Activated CD4-positive, alpha-beta memory T cell treated with anti-CD3 and anti-CD28 coated beads for 36 hours (primary cell): ENCODE results near the gene PGM5. TPM values are rescaled to one million over a fixed set of nuclear protein-coding genes. Genes with fewer than 3 reads are reported as not detected.
"Not testable (repeated sequence)": the region's sequence is repeated elsewhere in the genome, so short reads cannot be mapped to it uniquely, and the experiment has no call there.

Source experiments
- CTCF ChIA-PET: fragments of 350-600 bp; sonication (Branson Sonifier 250); formaldehyde crosslinking; loops from one replicate; lab custom pipeline; 2021; ENCODE audit warnings: antibody characterized with exemption, inconsistent platforms; lab: Charles Lee
- POLR2A ChIA-PET: fragments of 350-600 bp; sonication (Branson Sonifier 250); formaldehyde crosslinking; loops from one replicate; lab custom pipeline; 2021; ENCODE audit warnings: antibody characterized with exemption; lab: Charles Lee
- DNase-seq: peaks from one replicate; pipeline ENCODE4 v3.0.0-alpha.2; 2020
- H3K27ac Mint-ChIP-seq: one replicate; pipeline ENCODE4 v1.8.0; 2021; ENCODE audit warnings: mixed read lengths
- H3K27me3 Mint-ChIP-seq: one replicate; pipeline ENCODE4 v1.8.0; 2021; ENCODE audit warnings: mixed read lengths
- H3K36me3 Mint-ChIP-seq: one replicate; pipeline ENCODE4 v1.8.0; 2021; ENCODE audit warnings: mixed read lengths
- H3K4me1 Mint-ChIP-seq: one replicate; pipeline ENCODE4 v1.8.0; 2021; ENCODE audit warnings: low read depth, mixed read lengths
- H3K4me3 Mint-ChIP-seq: one replicate; pipeline ENCODE4 v1.8.0; 2021; ENCODE audit warnings: mild to moderate bottlenecking, mixed read lengths
- H3K9me3 Mint-ChIP-seq: one replicate; pipeline ENCODE4 v1.8.0; 2021; ENCODE audit warnings: mixed read lengths
- intact Hi-C: fragments of 100-400 bp; cut with micrococcal nuclease; formaldehyde crosslinking; loops from one replicate; pipeline ENCODE4 v1.15.1; 2023
- total RNA-seq, 2 experiments: library from RNA; stranded (reverse); gene quantifications; one replicate each; pipeline ENCODE4 v1.2.3, GENCODE V29; 2021

The PGM5 gene
- total RNA-seq, 2 experiments from 2014 or later: not detected

DNA sequence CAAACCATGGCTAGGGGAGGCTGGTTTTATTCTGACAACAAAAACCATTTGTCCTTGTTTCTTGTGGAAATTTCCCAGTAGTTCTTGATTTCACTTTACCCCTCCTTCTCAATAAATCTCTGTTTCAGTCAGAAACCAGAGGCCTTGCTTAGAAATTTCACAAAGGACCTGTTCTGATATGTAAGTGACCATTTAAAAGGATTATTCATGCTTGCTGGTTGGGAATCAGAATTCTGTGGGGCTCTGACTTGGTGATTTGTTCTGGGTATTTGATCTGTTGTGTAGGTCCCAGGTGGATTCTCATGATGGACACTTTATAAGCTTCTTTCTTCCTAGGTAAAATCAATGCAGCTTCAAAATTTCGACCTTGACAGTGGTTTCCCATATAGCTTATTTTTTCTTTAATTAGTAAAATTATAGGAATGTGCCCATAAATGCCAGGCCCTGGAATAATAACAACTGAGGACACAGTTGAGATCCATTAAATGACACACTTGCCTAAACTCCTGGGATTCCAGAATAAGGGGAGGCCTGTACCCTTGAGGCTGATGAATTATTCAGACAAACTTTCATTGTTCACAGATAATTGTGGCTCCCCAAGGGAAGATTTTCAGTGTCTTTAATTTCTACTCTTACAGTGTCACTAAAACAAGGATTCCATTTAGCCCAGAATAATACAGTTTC, 40.1 kb downstream of the PGM5 start:
- H3K27me3 Mint-ChIP-seq, DNase-seq, H3K36me3 Mint-ChIP-seq, H3K9me3 Mint-ChIP-seq, intact Hi-C loops, H3K4me1 Mint-ChIP-seq, POLR2A ChIA-PET, CTCF ChIA-PET, H3K4me3 Mint-ChIP-seq, H3K27ac Mint-ChIP-seq: not testable (repeated sequence)

GRCh38 chr9:68397095-68397423, 40.6 kb downstream of the PGM5 start:
- POLR2A ChIA-PET, H3K4me3 Mint-ChIP-seq, H3K27ac Mint-ChIP-seq, DNase-seq, H3K36me3 Mint-ChIP-seq, CTCF ChIA-PET, intact Hi-C loops, H3K4me1 Mint-ChIP-seq, H3K9me3 Mint-ChIP-seq, H3K27me3 Mint-ChIP-seq: not testable (repeated sequence)

- H3K9me3 Mint-ChIP-seq, H3K27me3 Mint-ChIP-seq, DNase-seq, intact Hi-C loops, H3K4me1 Mint-ChIP-seq, H3K27ac Mint-ChIP-seq, H3K36me3 Mint-ChIP-seq, H3K4me3 Mint-ChIP-seq, CTCF ChIA-PET, POLR2A ChIA-PET: not testable (repeated sequence)
Measured at GRCh38 chr9:68397796-68398195, 41.4 kb downstream of the PGM5 start.

- intact Hi-C loops, CTCF ChIA-PET, H3K4me3 Mint-ChIP-seq, H3K9me3 Mint-ChIP-seq, DNase-seq, H3K27ac Mint-ChIP-seq, H3K27me3 Mint-ChIP-seq, H3K4me1 Mint-ChIP-seq, H3K36me3 Mint-ChIP-seq, POLR2A ChIA-PET: not testable (repeated sequence)
Measured at GRCh38 chr9:68398324-68398723, 41.9 kb downstream of the PGM5 start.

DNA sequence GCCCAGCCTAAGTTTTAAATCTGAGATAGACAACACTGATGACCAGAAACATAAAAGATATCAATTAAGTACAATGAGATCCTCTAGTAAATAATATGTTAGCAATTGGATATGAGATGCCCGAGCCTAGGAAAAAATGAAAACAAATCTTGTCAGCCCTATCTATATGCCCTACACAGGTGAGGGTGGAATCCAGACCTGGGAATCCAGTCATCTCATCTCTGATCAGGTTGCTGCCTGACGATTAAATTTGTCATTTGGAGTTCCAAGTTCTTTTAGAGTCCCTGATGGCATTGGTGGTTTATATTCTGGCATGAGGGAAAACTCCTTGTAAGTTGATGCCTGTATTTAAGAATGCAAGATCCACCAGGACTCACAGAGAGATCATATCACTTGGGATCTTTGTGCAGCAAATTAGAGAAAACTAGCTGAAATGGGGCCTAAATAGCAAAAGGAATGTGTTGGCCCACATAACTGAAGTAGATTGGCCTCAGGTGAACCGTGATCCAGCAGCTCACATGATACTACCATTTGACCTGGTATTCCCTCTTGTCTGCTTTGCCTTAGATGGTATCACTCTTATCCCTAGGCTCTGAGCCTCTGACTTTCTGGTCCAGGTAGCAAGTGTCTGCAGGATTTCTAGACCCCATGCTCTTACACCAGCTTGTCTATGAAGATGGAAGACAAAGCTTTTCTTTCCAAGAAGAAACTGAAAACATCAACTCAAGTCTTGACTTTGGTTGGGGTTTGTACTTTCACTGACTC, 48.2 kb downstream of the PGM5 start:
- H3K4me1 Mint-ChIP-seq, H3K9me3 Mint-ChIP-seq, H3K27me3 Mint-ChIP-seq, intact Hi-C loops, POLR2A ChIA-PET, CTCF ChIA-PET, H3K36me3 Mint-ChIP-seq, H3K27ac Mint-ChIP-seq, H3K4me3 Mint-ChIP-seq, DNase-seq: not testable (repeated sequence)

- H3K27ac Mint-ChIP-seq, CTCF ChIA-PET, DNase-seq, H3K4me3 Mint-ChIP-seq, intact Hi-C loops, H3K4me1 Mint-ChIP-seq, H3K27me3 Mint-ChIP-seq, H3K36me3 Mint-ChIP-seq, POLR2A ChIA-PET, H3K9me3 Mint-ChIP-seq: not testable (repeated sequence)
Measured at GRCh38 chr9:68411865-68412264, 55.5 kb downstream of the PGM5 start.

GRCh38 chr9:68412754-68413153, 56.3 kb downstream of the PGM5 start:
- intact Hi-C loops, H3K27ac Mint-ChIP-seq, DNase-seq, H3K4me3 Mint-ChIP-seq, H3K36me3 Mint-ChIP-seq, H3K27me3 Mint-ChIP-seq, POLR2A ChIA-PET, H3K9me3 Mint-ChIP-seq, CTCF ChIA-PET, H3K4me1 Mint-ChIP-seq: not testable (repeated sequence)

DNA sequence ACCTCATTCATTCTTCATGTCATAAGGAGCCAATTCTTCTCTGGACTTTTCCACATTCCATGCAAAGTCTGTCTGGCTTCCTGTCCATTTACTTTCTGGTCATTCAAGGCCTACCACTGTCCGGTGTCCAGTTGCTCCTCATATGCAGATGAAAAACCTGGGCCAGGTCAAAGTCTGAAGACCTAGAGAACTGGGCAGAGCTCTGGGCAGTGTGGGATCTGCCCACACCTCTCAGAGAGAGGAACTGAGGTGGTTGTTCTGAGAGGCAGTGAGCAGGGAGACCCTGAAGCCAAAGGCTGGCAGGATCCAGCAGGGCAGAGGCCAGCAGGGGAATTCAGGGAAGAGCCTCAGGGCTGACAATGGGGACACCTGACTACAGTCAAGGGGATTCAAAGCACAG, 58.7 kb downstream of the PGM5 start:
- DNase-seq, H3K4me3 Mint-ChIP-seq, H3K27ac Mint-ChIP-seq, H3K9me3 Mint-ChIP-seq, H3K4me1 Mint-ChIP-seq, CTCF ChIA-PET, H3K36me3 Mint-ChIP-seq, H3K27me3 Mint-ChIP-seq, intact Hi-C loops, POLR2A ChIA-PET: not testable (repeated sequence)

DNA sequence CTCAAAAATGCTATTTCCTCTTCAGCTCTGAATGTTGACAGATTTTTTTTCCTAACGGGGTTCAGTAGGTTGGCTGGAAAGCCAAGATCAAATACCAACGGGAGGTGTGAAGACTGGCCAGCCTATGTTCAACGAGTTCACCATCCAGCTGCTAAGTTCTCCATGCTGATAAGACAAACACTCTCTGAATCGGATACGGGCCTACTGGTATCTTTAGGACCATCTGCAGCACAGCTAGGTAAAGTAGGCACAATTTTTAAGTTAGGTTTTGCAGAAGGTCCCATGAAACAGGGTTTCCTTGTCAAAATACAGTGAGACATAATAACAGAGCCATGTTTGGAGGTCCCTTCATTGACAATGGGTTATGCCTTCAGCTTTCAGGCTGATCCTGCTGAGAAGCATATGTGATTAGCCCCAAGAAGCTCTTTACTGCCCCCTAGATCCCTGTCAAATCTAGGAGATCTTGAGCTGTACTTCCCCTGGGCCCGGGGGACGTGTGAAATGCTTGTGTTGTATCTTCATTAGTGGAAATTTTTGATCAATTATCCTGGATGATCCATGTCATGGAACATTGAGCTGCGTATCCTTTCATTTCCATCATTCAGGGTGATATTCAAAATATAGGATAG, 60.6 kb downstream of the PGM5 start:
- Mint-ChIP-seq H3K27me3 (peaks cover 1% of the 10 kb centered on the region), H3K27ac (no peak overlapping the region), H3K9me3 (no peaks in the 10 kb centered on the region), H3K4me1 (no peaks in the 10 kb centered on the region), H3K4me3 (no peak overlapping the region), H3K36me3 (no peaks in the 10 kb centered on the region)
- ChIA-PET CTCF (interaction anchor here (0.6 to 1.2 kb wide), 2 partner anchors 74 to 172 kb away, joined by 3 to 4 read pairs; no protein-coding TSS in a partner anchor), POLR2A (no interaction called here)
- intact Hi-C loops: no loop called here
- DNase-seq: no peak

DNA sequence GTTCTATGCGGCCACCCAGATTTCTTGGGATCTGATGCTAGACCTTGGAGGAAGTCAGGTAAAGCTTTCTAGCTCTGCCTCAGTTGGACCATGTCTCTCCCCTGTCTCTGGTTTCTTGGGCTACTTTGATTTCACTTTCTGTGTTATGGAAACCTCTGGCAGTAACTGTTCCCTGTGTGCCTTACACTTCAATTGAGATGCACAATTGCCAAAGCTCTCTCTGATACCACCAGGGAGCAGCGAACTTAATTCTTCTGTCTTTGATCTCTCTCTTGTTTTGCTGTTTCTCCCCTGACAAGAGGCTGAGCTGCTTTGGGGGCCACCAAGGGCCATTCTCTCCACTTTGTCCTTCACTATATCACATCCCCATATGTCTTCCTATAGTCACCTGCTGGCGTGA, 61.4 kb downstream of the PGM5 start:
- no peak overlapping the region for H3K4me3 Mint-ChIP-seq
- no peak for DNase-seq
- no peaks in the 10 kb centered on the region for H3K36me3 Mint-ChIP-seq
- H3K9me3 Mint-ChIP-seq: no peaks in the 10 kb centered on the region
- ChIA-PET POLR2A (no interaction called here), CTCF (interaction anchor here (1.2 kb wide), 1 partner anchor 75 kb away, joined by 4 read pairs; no protein-coding TSS in a partner anchor)
- intact Hi-C loops: no loop called here
- peaks cover 1% of the 10 kb centered on the region for H3K27me3 Mint-ChIP-seq
- no peaks in the 10 kb centered on the region for H3K4me1 Mint-ChIP-seq
- H3K27ac Mint-ChIP-seq: no peak overlapping the region

- Mint-ChIP-seq H3K4me1 (no peaks in the 10 kb centered on the region), H3K27ac (no peak overlapping the region), H3K27me3 (peaks cover 1% of the 10 kb centered on the region), H3K36me3 (no peaks in the 10 kb centered on the region), H3K4me3 (no peak overlapping the region), H3K9me3 (no peaks in the 10 kb centered on the region)
- POLR2A ChIA-PET: no interaction called here
- DNase-seq: no peak
- CTCF ChIA-PET: no interaction called here
- intact Hi-C loops: no loop called here
Measured at GRCh38 chr9:68418259-68418845, 61.9 kb downstream of the PGM5 start.

DNA sequence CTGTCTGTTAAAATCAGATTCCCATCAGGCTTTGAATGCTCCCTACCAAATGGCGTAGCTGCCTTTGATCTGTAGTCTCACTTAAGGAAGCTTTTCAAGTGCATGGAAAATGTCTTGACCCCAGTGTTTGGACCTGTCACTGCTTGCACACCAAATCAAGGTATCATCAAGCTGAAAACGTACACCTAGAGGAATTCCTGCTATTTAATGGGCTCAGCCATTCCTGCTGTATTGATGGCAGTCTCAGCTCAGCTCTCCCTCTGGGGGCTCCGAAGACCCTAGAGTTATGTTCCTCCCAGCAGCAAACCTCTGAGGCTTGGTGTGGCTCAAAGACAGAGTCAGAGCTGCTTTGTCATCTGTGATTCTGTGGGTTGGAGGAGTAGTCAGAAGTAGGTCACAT, 63.5 kb downstream of the PGM5 start:
- no peaks in the 10 kb centered on the region for H3K36me3 Mint-ChIP-seq
- no peak overlapping the region for H3K4me3 Mint-ChIP-seq
- no peak for DNase-seq
- CTCF ChIA-PET: no interaction called here
- no peaks in the 10 kb centered on the region for H3K4me1 Mint-ChIP-seq
- intact Hi-C loops: no loop called here
- no peak overlapping the region for H3K27ac Mint-ChIP-seq
- peaks cover 1% of the 10 kb centered on the region for H3K27me3 Mint-ChIP-seq
- POLR2A ChIA-PET: no interaction called here
- H3K9me3 Mint-ChIP-seq: no peaks in the 10 kb centered on the region
